SK-N-SH treated with all-trans-retinoic acid at 6 μM for 48 hours (cell line): ENCODE results near the gene ATP6V1G1.

Experiments used
- ATAC-seq: fragments of 200-7000 bp; cut with Tn5 transposase; 3 replicates; pipeline ENCODE4 v1.9.1; 2020; ENCODE audit warnings: mild to moderate bottlenecking, moderate library complexity
- CSDC2 ChIP-seq: fragments of 250-450 bp; sonication (Bioruptor Pico); IDR thresholded peaks from 2 replicates; pipeline ENCODE4 v1.5.0; 2020; ENCODE audit warnings: mild to moderate bottlenecking, moderate library complexity
- GLIS3 ChIP-seq: fragments of 250-450 bp; sonication (Bioruptor Pico); IDR thresholded peaks from 2 replicates; pipeline ENCODE4 v1.5.0; 2020; ENCODE audit warnings: mild to moderate bottlenecking, moderate library complexity
- ISL1 ChIP-seq: fragments of 250-450 bp; sonication (Bioruptor Pico); IDR thresholded peaks from 2 replicates; pipeline ENCODE4 v2.1.2; 2022; ENCODE audit warnings: mild to moderate bottlenecking, moderate library complexity
- OSR1 ChIP-seq: fragments of 250-450 bp; sonication (Bioruptor Pico); IDR thresholded peaks from 2 replicates; pipeline ENCODE4 v1.8.0; 2022; ENCODE audit warnings: moderate library complexity, mild to moderate bottlenecking, inconsistent platforms
- POU6F1 ChIP-seq: fragments of 250-450 bp; sonication (Bioruptor Pico); IDR thresholded peaks from 2 replicates; pipeline ENCODE4 v1.8.0; 2021; ENCODE audit warnings: low read depth, mild to moderate bottlenecking, moderate library complexity, borderline replicate concordance
- PPARA ChIP-seq: fragments of 250-450 bp; sonication (Bioruptor Pico); IDR thresholded peaks from 2 replicates; pipeline ENCODE4 v1.5.0; 2020; ENCODE audit warnings: mild to moderate bottlenecking, borderline replicate concordance
- RARB ChIP-seq: fragments of 250-450 bp; sonication (Bioruptor Pico); IDR thresholded peaks from 2 replicates; pipeline ENCODE4 v1.8.0; 2021; ENCODE audit warnings: mild to moderate bottlenecking, moderate library complexity
- SNAI2 ChIP-seq: fragments of 250-450 bp; sonication (Bioruptor Pico); IDR thresholded peaks from 2 replicates; pipeline ENCODE4 v1.5.0; 2020; ENCODE audit warnings: mild to moderate bottlenecking, moderate library complexity
- TCF4 ChIP-seq: fragments of 250-450 bp; sonication (Bioruptor Pico); IDR thresholded peaks from 2 replicates; pipeline ENCODE4 v1.8.0; 2021; ENCODE audit warnings: mild to moderate bottlenecking, moderate library complexity, borderline replicate concordance
- TOX ChIP-seq: fragments of 250-450 bp; sonication (Bioruptor Pico); IDR thresholded peaks from 2 replicates; pipeline ENCODE4 v1.8.0; 2021; ENCODE audit warnings: mild to moderate bottlenecking, moderate library complexity, borderline replicate concordance
- ZC3H10 ChIP-seq: fragments of 250-450 bp; sonication (Bioruptor Pico); IDR thresholded peaks from 2 replicates; pipeline ENCODE4 v1.5.1; 2021; ENCODE audit warnings: mild to moderate bottlenecking, moderate library complexity
- ZFP30 ChIP-seq: fragments of 450-650 bp; formaldehyde crosslinking; IDR thresholded peaks from 2 replicates; pipeline ENCODE4 v1.5.0; 2022; ENCODE audit warnings: mild to moderate bottlenecking, moderate library complexity
- ZNF565 ChIP-seq: fragments of 450-650 bp; formaldehyde crosslinking; conservative IDR thresholded peaks from 2 replicates; pipeline ENCODE4 v1.5.0; 2020; ENCODE audit warnings: low read depth, mild to moderate bottlenecking, moderate library complexity
- ZNF70 ChIP-seq: fragments of 450-650 bp; formaldehyde crosslinking; IDR thresholded peaks from 2 replicates; pipeline ENCODE4 v1.5.0; 2020; ENCODE audit warnings: mild to moderate bottlenecking, moderate library complexity
- ZNF8 ChIP-seq: fragments of 450-650 bp; formaldehyde crosslinking; IDR thresholded peaks from 2 replicates; pipeline ENCODE4 v1.5.0; 2020; ENCODE audit warnings: mild to moderate bottlenecking, moderate library complexity
- TF ChIP-seq, protein P1 (sequence below): fragments of 250-450 bp; sonication (Bioruptor Pico); IDR thresholded peaks from 2 replicates; pipeline ENCODE4 v1.8.0; 2020; ENCODE audit warnings: mild to moderate bottlenecking, moderate library complexity, borderline replicate concordance
- TF ChIP-seq, protein P2 (sequence below): fragments of 250-450 bp; sonication (Bioruptor Pico); IDR thresholded peaks from 2 replicates; pipeline ENCODE4 v1.5.1; 2021; ENCODE audit warnings: mild to moderate bottlenecking, moderate library complexity
- TF ChIP-seq, protein P3 (sequence below): fragments of 250-450 bp; sonication (Bioruptor Pico); IDR thresholded peaks from 2 replicates; pipeline ENCODE4 v1.5.0; 2020; ENCODE audit warnings: mild to moderate bottlenecking, moderate library complexity
- TF ChIP-seq, protein P4 (sequence below): fragments of 250-450 bp; sonication (Bioruptor Pico); IDR thresholded peaks from 2 replicates; pipeline ENCODE4 v1.5.1; 2020; ENCODE audit warnings: low read depth, mild to moderate bottlenecking, moderate library complexity

ATP6V1G1 gene

DNA sequence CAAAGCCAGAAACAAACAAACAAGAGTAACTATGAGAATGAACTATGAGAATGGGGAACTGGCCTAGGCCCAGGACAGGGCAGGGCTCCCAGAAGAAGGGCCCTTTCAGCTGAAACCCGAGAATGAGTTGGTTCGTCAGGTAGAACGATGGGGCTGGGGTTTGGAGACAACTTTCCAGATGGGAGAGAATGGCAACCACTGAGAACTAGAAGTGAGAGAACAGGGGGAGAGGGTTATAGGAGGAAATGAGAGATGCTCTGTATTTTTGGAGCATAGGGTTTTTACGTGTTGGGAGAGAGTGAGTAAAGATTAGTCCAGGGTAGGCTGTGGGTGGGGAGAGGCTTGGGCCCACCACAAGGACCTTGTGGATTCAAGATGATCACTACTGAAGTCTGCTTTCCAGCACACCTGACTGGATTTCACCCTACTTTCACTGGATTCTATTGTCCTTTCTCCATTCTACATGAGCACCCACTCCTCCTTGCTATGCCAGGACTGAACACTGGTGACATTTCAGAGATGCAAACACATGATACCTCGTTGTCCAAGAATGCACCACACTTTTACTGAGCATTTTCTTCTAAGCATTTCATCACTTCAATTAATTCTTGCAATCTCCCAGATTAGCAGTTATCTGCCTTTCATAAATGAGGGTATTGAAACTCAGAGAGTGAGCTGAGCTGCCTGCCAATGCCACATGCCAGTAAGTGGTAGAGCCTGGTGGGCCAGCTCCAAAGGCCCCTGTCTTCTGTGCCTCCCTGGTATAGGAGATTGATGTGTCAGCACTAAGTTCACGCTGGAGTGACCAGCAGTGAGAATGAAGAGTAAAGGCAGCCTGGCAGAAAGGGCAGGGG lies 20.3 kb downstream of the ATP6V1G1 start:
- ATAC-seq, result no peak
- TF ChIP-seq POU6F1 (CRISPR knock-in tag) (no peak), ZNF565 (CRISPR knock-in tag) (no peak), CSDC2 (CRISPR knock-in tag) (no peak), ZFP30 (CRISPR knock-in tag) (no peak)

GRCh38 chr9:114608525-114608796 lies 20.9 kb downstream of the ATP6V1G1 start:
- no peak for TF ChIP-seq ZNF8
- TF ChIP-seq TOX (CRISPR knock-in tag), result no peak
- TF ChIP-seq POU6F1 (CRISPR knock-in tag), result no peak
- TF ChIP-seq, protein P1, sequence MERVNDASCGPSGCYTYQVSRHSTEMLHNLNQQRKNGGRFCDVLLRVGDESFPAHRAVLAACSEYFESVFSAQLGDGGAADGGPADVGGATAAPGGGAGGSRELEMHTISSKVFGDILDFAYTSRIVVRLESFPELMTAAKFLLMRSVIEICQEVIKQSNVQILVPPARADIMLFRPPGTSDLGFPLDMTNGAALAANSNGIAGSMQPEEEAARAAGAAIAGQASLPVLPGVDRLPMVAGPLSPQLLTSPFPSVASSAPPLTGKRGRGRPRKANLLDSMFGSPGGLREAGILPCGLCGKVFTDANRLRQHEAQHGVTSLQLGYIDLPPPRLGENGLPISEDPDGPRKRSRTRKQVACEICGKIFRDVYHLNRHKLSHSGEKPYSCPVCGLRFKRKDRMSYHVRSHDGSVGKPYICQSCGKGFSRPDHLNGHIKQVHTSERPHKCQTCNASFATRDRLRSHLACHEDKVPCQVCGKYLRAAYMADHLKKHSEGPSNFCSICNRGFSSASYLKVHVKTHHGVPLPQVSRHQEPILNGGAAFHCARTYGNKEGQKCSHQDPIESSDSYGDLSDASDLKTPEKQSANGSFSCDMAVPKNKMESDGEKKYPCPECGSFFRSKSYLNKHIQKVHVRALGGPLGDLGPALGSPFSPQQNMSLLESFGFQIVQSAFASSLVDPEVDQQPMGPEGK (CRISPR knock-in tag), result no peak
- no peak for TF ChIP-seq ISL1 (CRISPR knock-in tag)
- no peak for TF ChIP-seq CSDC2 (CRISPR knock-in tag)
- no peak for TF ChIP-seq TCF4
- TF ChIP-seq ZNF565 (CRISPR knock-in tag), result no peak
- no peak for ATAC-seq

DNA sequence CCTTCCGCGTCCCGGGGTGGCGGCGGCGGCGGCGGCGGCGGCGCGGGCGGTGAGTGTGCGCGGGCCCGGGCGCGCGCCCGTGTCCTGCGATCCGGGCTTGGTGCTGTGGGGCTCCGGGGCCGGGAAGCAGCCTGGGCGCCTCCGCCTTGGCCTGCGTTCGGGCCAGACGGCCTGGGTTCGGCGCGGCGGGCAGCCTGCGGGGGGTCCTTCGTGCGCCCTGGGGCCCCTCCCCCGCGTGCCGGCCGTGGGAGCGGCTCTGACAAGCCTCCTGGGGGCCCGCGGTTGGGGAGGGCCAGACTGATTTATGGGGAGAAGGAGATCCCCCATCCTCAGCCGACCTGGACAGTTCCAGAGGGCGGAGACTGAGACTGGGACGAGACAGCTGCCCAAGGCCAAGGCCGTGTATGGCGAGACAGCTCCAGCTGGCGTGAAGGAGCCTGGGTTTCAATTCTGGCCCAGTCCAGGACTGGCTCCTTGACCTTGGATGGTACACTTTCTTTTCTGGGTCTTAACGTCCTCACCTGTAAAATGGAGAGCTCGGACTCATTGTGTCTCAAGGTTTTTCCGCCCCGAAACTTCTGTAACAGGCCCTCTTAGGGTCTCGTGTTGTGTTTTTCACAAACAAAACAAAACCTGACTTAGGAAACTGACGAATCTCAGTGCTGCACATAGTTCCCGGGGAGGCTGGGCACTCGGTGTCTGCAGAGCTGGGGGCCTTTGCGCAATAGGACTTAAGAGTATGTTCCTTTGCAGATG lies 24.1 kb downstream of the ATP6V1G1 start:
- TF ChIP-seq ZNF70 (0 out of 2 replicates have a peak, but pooled peaks have one; percentile 3), ZNF565 (CRISPR knock-in tag) (no peak)
- ATAC-seq, result peak; percentile 91

DNA sequence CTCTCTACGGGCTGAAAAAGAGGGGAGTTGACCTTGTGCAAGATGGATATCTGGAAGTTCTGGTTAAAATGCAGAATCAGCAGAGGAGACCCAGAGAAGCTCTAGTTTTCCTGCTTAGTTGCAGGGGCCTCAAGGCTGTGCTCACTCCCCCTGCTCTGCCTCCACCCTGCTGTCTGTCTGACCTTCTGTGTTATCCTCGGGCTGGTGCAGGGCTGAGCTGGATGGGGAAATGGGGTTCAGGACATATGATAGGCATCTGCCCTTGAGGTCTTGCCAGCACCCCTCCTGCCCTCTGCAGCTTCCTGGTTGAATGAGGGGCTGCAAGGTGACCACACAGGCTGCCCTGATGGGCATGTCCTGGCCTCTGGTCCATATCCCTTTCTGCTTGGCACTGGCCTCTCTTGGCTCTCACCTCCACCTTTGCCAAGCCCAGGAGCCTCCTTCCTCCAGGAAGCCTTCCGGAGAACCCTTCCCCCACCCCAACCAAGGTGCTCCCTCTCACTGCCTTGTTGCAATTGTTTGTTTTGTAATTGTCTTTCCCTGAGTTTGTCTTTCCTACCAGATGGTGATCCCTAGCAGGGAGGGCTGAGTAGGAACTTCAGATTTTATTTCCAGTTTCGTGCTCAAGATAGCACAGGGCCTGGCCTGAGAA lies 24.8 kb downstream of the ATP6V1G1 start:
- ATAC-seq, result peak; percentile 13
- TF ChIP-seq ISL1 (CRISPR knock-in tag), result no peak
- no peak for TF ChIP-seq PPARA
- TF ChIP-seq ZNF8, result no peak
- TF ChIP-seq, protein P2, sequence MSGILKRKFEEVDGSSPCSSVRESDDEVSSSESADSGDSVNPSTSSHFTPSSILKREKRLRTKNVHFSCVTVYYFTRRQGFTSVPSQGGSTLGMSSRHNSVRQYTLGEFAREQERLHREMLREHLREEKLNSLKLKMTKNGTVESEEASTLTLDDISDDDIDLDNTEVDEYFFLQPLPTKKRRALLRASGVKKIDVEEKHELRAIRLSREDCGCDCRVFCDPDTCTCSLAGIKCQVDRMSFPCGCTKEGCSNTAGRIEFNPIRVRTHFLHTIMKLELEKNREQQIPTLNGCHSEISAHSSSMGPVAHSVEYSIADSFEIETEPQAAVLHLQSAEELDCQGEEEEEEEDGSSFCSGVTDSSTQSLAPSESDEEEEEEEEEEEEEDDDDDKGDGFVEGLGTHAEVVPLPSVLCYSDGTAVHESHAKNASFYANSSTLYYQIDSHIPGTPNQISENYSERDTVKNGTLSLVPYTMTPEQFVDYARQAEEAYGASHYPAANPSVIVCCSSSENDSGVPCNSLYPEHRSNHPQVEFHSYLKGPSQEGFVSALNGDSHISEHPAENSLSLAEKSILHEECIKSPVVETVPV (CRISPR knock-in tag), result no peak
- no peak for TF ChIP-seq ZC3H10
- TF ChIP-seq TCF4, result no peak
- TF ChIP-seq OSR1 (CRISPR knock-in tag), result no peak
- no peak for TF ChIP-seq ZFP30 (CRISPR knock-in tag)
- no peak for TF ChIP-seq SNAI2 (CRISPR knock-in tag)
- TF ChIP-seq, protein P1 (CRISPR knock-in tag), result no peak
- no peak for TF ChIP-seq RARB (CRISPR knock-in tag)
- no peak for TF ChIP-seq TOX (CRISPR knock-in tag)
- no peak for TF ChIP-seq ZNF565 (CRISPR knock-in tag)
- TF ChIP-seq, protein P3, sequence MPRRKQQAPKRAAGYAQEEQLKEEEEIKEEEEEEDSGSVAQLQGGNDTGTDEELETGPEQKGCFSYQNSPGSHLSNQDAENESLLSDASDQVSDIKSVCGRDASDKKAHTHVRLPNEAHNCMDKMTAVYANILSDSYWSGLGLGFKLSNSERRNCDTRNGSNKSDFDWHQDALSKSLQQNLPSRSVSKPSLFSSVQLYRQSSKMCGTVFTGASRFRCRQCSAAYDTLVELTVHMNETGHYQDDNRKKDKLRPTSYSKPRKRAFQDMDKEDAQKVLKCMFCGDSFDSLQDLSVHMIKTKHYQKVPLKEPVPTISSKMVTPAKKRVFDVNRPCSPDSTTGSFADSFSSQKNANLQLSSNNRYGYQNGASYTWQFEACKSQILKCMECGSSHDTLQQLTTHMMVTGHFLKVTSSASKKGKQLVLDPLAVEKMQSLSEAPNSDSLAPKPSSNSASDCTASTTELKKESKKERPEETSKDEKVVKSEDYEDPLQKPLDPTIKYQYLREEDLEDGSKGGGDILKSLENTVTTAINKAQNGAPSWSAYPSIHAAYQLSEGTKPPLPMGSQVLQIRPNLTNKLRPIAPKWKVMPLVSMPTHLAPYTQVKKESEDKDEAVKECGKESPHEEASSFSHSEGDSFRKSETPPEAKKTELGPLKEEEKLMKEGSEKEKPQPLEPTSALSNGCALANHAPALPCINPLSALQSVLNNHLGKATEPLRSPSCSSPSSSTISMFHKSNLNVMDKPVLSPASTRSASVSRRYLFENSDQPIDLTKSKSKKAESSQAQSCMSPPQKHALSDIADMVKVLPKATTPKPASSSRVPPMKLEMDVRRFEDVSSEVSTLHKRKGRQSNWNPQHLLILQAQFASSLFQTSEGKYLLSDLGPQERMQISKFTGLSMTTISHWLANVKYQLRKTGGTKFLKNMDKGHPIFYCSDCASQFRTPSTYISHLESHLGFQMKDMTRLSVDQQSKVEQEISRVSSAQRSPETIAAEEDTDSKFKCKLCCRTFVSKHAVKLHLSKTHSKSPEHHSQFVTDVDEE, result no peak
- no peak for TF ChIP-seq GLIS3 (CRISPR knock-in tag)
- TF ChIP-seq, protein P4, sequence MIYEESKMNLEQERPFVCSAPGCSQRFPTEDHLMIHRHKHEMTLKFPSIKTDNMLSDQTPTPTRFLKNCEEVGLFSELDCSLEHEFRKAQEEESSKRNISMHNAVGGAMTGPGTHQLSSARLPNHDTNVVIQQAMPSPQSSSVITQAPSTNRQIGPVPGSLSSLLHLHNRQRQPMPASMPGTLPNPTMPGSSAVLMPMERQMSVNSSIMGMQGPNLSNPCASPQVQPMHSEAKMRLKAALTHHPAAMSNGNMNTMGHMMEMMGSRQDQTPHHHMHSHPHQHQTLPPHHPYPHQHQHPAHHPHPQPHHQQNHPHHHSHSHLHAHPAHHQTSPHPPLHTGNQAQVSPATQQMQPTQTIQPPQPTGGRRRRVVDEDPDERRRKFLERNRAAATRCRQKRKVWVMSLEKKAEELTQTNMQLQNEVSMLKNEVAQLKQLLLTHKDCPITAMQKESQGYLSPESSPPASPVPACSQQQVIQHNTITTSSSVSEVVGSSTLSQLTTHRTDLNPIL (CRISPR knock-in tag), result no peak
